Neural progenitor cell (in vitro differentiated cells): Measurements from ENCODE around the gene IGF2. TPM values are rescaled to one million over a fixed set of nuclear protein-coding genes. Genes with fewer than 3 reads are reported as not detected.

Experiments
- DNase-seq: peaks from one replicate; pipeline ENCODE4 v3.0.0-alpha.2; 2016; ENCODE audit warnings: low spot score
- H2AFZ ChIP-seq: fragments of 200-600 bp; sonication (generic); replicated peaks from 2 replicates; pipeline ENCODE4 v1.6.1; 2016; ENCODE audit warnings: antibody characterized with exemption
- H3F3A ChIP-seq: fragments of 200-600 bp; sonication (generic); 2 replicates; pipeline ENCODE4 v1.6.1; 2016; ENCODE audit warnings: antibody characterized with exemption, low read depth
- H3K27ac ChIP-seq: fragments of 200-600 bp; sonication (generic); 2 replicates; pipeline ENCODE4 v1.5.1; 2016; ENCODE audit warnings: mild to moderate bottlenecking
- H3K27me3 ChIP-seq: fragments of 200-600 bp; sonication (generic); 2 replicates; pipeline ENCODE4 v1.6.1; 2016; ENCODE audit warnings: mild to moderate bottlenecking, moderate library complexity
- H3K36me3 ChIP-seq: fragments of 200-600 bp; sonication (generic); 2 replicates; pipeline ENCODE4 v1.5.1; 2016
- H3K4me1 ChIP-seq: fragments of 200-600 bp; sonication (generic); 2 replicates; pipeline ENCODE4 v1.6.1; 2016; ENCODE audit warnings: mixed run types
- H3K4me2 ChIP-seq: fragments of 200-600 bp; sonication (generic); 2 replicates; pipeline ENCODE4 v1.6.1; 2016
- H3K4me3 ChIP-seq: fragments of 200-600 bp; sonication (generic); 2 replicates; pipeline ENCODE4 v1.5.1; 2016
- H3K79me2 ChIP-seq: fragments of 200-600 bp; sonication (generic); 2 replicates; pipeline ENCODE4 v1.6.1; 2016; ENCODE audit warnings: low read depth
- H3K9ac ChIP-seq: fragments of 200-600 bp; sonication (generic); 2 replicates; pipeline ENCODE4 v1.6.1; 2016
- H3K9me3 ChIP-seq: fragments of 200-600 bp; sonication (generic); 2 replicates; pipeline ENCODE4 v1.5.1; 2016; ENCODE audit warnings: low read depth
- H4K20me1 ChIP-seq: fragments of 200-600 bp; sonication (generic); 2 replicates; pipeline ENCODE4 v1.6.1; 2016; ENCODE audit warnings: low read depth
- H3K27ac Mint-ChIP-seq: 3 replicates; pipeline ENCODE4 v1.8.0; 2021; ENCODE audit warnings: mixed read lengths
- H3K27me3 Mint-ChIP-seq: 2 replicates; pipeline ENCODE4 v1.8.0; 2022; ENCODE audit warnings: low read depth, mild to moderate bottlenecking, inconsistent platforms, moderate library complexity, mixed read lengths; ENCODE audit not compliant: insufficient read depth
- H3K36me3 Mint-ChIP-seq: 3 replicates; pipeline ENCODE4 v1.8.0; 2021; ENCODE audit warnings: mixed read lengths
- H3K4me1 Mint-ChIP-seq: 3 replicates; pipeline ENCODE4 v1.8.0; 2021; ENCODE audit warnings: mixed read lengths
- H3K4me3 Mint-ChIP-seq: 3 replicates; pipeline ENCODE4 v1.8.0; 2021; ENCODE audit warnings: mild to moderate bottlenecking, moderate library complexity, mixed read lengths
- H3K9me3 Mint-ChIP-seq: 3 replicates; pipeline ENCODE4 v1.8.0; 2020; ENCODE audit warnings: mixed read lengths
- EZH2 ChIP-seq: fragments of 200-600 bp; sonication (generic); IDR thresholded peaks from 2 replicates; pipeline ENCODE4 v1.6.1; 2017; ENCODE audit warnings: antibody characterized with exemption, mild to moderate bottlenecking, moderate library complexity
- EZH2phosphoT487 ChIP-seq: fragments of 200-600 bp; sonication (generic); IDR thresholded peaks from 2 replicates; pipeline ENCODE4 v1.6.1; 2017; ENCODE audit warnings: antibody characterized with exemption
- total RNA-seq: library from RNA; depleted of rRNA; stranded (reverse); fragments of >200 nt; gene quantifications from 2 replicates; pipeline ENCODE4 v1.2.3, GENCODE V29; 2015; ENCODE audit warnings: low replicate concordance
- TF ChIP-seq, protein P1 (sequence below): fragments of 200-600 bp; sonication (generic); IDR thresholded peaks from 2 replicates; pipeline ENCODE4 v1.5.1; 2017; ENCODE audit warnings: antibody characterized with exemption, mild to moderate bottlenecking

IGF2 gene
- total RNA-seq, 1 donor from 2014 or later, result 0.45 TPM

DNA sequence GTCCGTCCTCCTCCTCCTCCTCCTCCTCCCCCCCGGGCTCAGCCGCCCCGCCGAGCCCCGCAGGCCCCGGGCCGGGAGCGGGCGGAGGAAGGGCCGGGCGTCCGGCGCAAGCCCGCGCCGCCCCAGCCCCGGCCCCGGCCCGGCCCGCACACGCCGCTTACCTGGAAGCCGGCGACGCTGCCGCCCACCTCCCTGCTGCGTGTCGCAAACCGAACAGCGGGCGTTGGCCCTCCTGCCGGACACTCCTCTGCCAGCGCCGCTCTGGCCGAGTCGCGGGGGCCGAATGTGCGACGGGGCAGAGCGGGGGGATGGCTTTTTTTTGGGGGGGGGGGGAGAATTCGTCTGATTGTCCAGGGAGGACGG lies 1.1 kb downstream of the IGF2 start:
- no peak overlapping the region for H3K9ac ChIP-seq
- H3K27me3 ChIP-seq, result peaks cover 100% of the 10 kb centered on the region
- H3K27ac Mint-ChIP-seq, result no peak overlapping the region

GRCh38 chr11:2137202-2138067 lies 1.8 kb downstream of the IGF2 start:
- DNase-seq, result peak; percentile 92
- TF ChIP-seq EZH2, result no peak
- TF ChIP-seq, protein P1, sequence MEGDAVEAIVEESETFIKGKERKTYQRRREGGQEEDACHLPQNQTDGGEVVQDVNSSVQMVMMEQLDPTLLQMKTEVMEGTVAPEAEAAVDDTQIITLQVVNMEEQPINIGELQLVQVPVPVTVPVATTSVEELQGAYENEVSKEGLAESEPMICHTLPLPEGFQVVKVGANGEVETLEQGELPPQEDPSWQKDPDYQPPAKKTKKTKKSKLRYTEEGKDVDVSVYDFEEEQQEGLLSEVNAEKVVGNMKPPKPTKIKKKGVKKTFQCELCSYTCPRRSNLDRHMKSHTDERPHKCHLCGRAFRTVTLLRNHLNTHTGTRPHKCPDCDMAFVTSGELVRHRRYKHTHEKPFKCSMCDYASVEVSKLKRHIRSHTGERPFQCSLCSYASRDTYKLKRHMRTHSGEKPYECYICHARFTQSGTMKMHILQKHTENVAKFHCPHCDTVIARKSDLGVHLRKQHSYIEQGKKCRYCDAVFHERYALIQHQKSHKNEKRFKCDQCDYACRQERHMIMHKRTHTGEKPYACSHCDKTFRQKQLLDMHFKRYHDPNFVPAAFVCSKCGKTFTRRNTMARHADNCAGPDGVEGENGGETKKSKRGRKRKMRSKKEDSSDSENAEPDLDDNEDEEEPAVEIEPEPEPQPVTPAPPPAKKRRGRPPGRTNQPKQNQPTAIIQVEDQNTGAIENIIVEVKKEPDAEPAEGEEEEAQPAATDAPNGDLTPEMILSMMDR, result no peak
- no peak for TF ChIP-seq EZH2phosphoT487
- Mint-ChIP-seq H3K9me3 (no peaks in the 10 kb centered on the region), H3K4me1 (peaks cover 17% of the 10 kb centered on the region), H3K4me3 (peak overlapping the region; percentile 81), H3K27me3 (peaks cover 43% of the 10 kb centered on the region), H3K36me3 (no peaks in the 10 kb centered on the region), H3K27ac (no peak overlapping the region)
- Histone ChIP-seq H3K79me2 (no peaks in the 10 kb centered on the region), H3K9me3 (no peaks in the 10 kb centered on the region), H3K9ac (no peak overlapping the region), H3K27me3 (peaks cover 100% of the 10 kb centered on the region), H3K4me3 (peak overlapping the region; percentile 53), H3K27ac (no peak overlapping the region), H3K4me1 (no peaks in the 10 kb centered on the region), H3K36me3 (no peaks in the 10 kb centered on the region), H4K20me1 (peaks cover 20% of the 10 kb centered on the region), H3K4me2 (peak overlapping the region; percentile 93), H2AFZ (peak overlapping the region; percentile 53), H3F3A (peaks cover 7% of the 10 kb centered on the region)

More for the DNA sequence above, 1.1 kb downstream of the IGF2 start:
- Mint-ChIP-seq H3K27me3 (peaks cover 47% of the 10 kb centered on the region), H3K36me3 (no peaks in the 10 kb centered on the region), H3K4me1 (peaks cover 17% of the 10 kb centered on the region), H3K9me3 (no peaks in the 10 kb centered on the region), H3K4me3 (peak overlapping the region; percentile 86)
- Histone ChIP-seq H3K79me2 (no peaks in the 10 kb centered on the region), H3K36me3 (no peaks in the 10 kb centered on the region), H4K20me1 (peaks cover 26% of the 10 kb centered on the region), H3K4me1 (no peaks in the 10 kb centered on the region), H3K4me3 (peak overlapping the region; percentile 53), H3K27ac (no peak overlapping the region), H2AFZ (no peak overlapping the region), H3K9me3 (no peaks in the 10 kb centered on the region), H3K4me2 (peak overlapping the region; percentile 93), H3F3A (peaks cover 7% of the 10 kb centered on the region)
- TF ChIP-seq EZH2 (peak; percentile 84), EZH2phosphoT487 (no peak)
- TF ChIP-seq, protein P1, result no peak
- DNase-seq, result peak; percentile 72

- Histone ChIP-seq H4K20me1 (peaks cover 14% of the 10 kb centered on the region), H3K27me3 (peaks cover 100% of the 10 kb centered on the region), H2AFZ (no peak overlapping the region), H3K36me3 (no peaks in the 10 kb centered on the region), H3K4me1 (no peaks in the 10 kb centered on the region), H3F3A (peaks cover 7% of the 10 kb centered on the region), H3K79me2 (no peaks in the 10 kb centered on the region), H3K27ac (no peak overlapping the region), H3K4me2 (peak overlapping the region; percentile 93), H3K9me3 (no peaks in the 10 kb centered on the region), H3K9ac (no peak overlapping the region), H3K4me3 (peak overlapping the region; percentile 53)
- peak overlapping the region; percentile 81 for H3K4me3 Mint-ChIP-seq
- no peak overlapping the region for H3K27ac Mint-ChIP-seq
- no peaks in the 10 kb centered on the region for H3K36me3 Mint-ChIP-seq
- no peak for DNase-seq
- peaks cover 40% of the 10 kb centered on the region for H3K27me3 Mint-ChIP-seq
- peaks cover 20% of the 10 kb centered on the region for H3K4me1 Mint-ChIP-seq
- TF ChIP-seq, protein P1, result no peak
- TF ChIP-seq EZH2phosphoT487 (no peak), EZH2 (no peak)
- no peaks in the 10 kb centered on the region for H3K9me3 Mint-ChIP-seq
Observed at GRCh38 chr11:2136952-2137201, 2.3 kb downstream of the IGF2 start.
